HepG2 (cell line): ENCODE measurements around the gene MRI1. TPM values are rescaled to one million over a fixed set of nuclear protein-coding genes. Genes with fewer than 3 reads are reported as not detected.

Experiments used
- ATF3 ChIP-seq: sonication (generic); formaldehyde crosslinking; IDR thresholded peaks from 2 replicates; pipeline ENCODE4 v1.4.0; 2020; ENCODE audit warnings: missing genetic modification reagents
- DMAP1 ChIP-seq: IDR thresholded peaks from 2 replicates; pipeline ENCODE4 v1.6.1; 2016
- GPN1 ChIP-seq: sonication (generic); formaldehyde crosslinking; IDR thresholded peaks from 2 replicates; pipeline ENCODE4 v1.5.1; 2020; ENCODE audit warnings: missing genetic modification reagents, borderline replicate concordance
- KLF6 ChIP-seq: IDR thresholded peaks from 2 replicates; pipeline ENCODE4 v1.8.0; 2016; ENCODE audit warnings: missing biosample characterization, missing genetic modification reagents
- MEF2D ChIP-seq: sonication (generic); formaldehyde crosslinking; IDR thresholded peaks from 2 replicates; pipeline ENCODE4 v1.5.1; 2020; ENCODE audit warnings: mild to moderate bottlenecking, missing genetic modification reagents
- NFKB2 ChIP-seq: sonication (generic); formaldehyde crosslinking; IDR thresholded peaks from 2 replicates; pipeline ENCODE4 v1.4.0; 2020; ENCODE audit warnings: missing genetic modification reagents, borderline replicate concordance
- NR2F6 ChIP-seq, 2 experiments: IDR thresholded peaks; 2 replicates each; pipeline ENCODE4 v1.6.1; 2016; ENCODE audit warnings: antibody characterized with exemption in 1 of 2, mild to moderate bottlenecking in 1 of 2
- RFXANK ChIP-seq: IDR thresholded peaks from 2 replicates; pipeline ENCODE4 v1.6.1; 2016
- SMC3 ChIP-seq: IDR thresholded peaks from 2 replicates; pipeline ENCODE4 v1.6.1; 2011; ENCODE audit warnings: low read length, improper control_type of control experiment
- SRSF1 ChIP-seq: fragments of 200-400 bp; formaldehyde crosslinking; optimal IDR thresholded peaks from 2 replicates; pipeline ENCODE3; 2017; ENCODE audit warnings: mild to moderate bottlenecking, low read depth, low read length, moderate library complexity
- ZFP41 ChIP-seq: sonication (generic); formaldehyde crosslinking; IDR thresholded peaks from 2 replicates; pipeline ENCODE4 v1.4.0; 2020; ENCODE audit warnings: mild to moderate bottlenecking, missing genetic modification reagents, borderline replicate concordance
- ZNF333 ChIP-seq: sonication (generic); formaldehyde crosslinking; IDR thresholded peaks from 2 replicates; pipeline ENCODE4 v1.4.0; 2020; ENCODE audit warnings: mild to moderate bottlenecking, missing genetic modification reagents, borderline replicate concordance
- ZNF407 ChIP-seq: sonication (generic); formaldehyde crosslinking; IDR thresholded peaks from one replicate; pipeline ENCODE4 v1.5.1; 2020; ENCODE audit warnings: mild to moderate bottlenecking, missing genetic modification reagents; ENCODE audit errors: not compliant biosample characterization
- ZNF556 ChIP-seq: sonication (generic); formaldehyde crosslinking; IDR thresholded peaks from 2 replicates; pipeline ENCODE4 v1.4.0; 2020; ENCODE audit warnings: mild to moderate bottlenecking, missing genetic modification reagents, borderline replicate concordance
- ZNF83 ChIP-seq: sonication (generic); formaldehyde crosslinking; IDR thresholded peaks from 2 replicates; pipeline ENCODE4 v1.4.0; 2020; ENCODE audit warnings: missing genetic modification reagents, mild to moderate bottlenecking, borderline replicate concordance
- ZNF841 ChIP-seq: sonication (generic); formaldehyde crosslinking; IDR thresholded peaks from 2 replicates; pipeline ENCODE4 v1.8.1; 2023; ENCODE audit warnings: missing genetic modification reagents, borderline replicate concordance
- polyA plus RNA-seq, 8 experiments: library from polyadenylated mRNA; depleted of rRNA in 3 of 8; stranded (reverse) in 7 of 8; unstranded in 1 of 8; fragments of >200 nt; fragmentation: Illumina TruSeq in 4 of 8; extraction: Trizol in 4 of 8; gene quantifications; 2 replicates each; pipeline versions ENCODE4 v1.2.1 to v1.2.3, GENCODE V29; 2011 to 2016; ENCODE audit warnings: low read depth in 4 of 8, missing spikeins in 1 of 8, mixed read lengths in 1 of 8; ENCODE audit not compliant: insufficient read depth in 1 of 8
- total RNA-seq, 5 experiments: library from RNA; depleted of rRNA; stranded (reverse); fragments of >200 nt; fragmentation: Illumina TruSeq; extraction: Trizol; gene quantifications; 2 replicates each; pipeline ENCODE4 v1.2.3, GENCODE V29; 2016; ENCODE audit warnings: low read depth in 1 of 5
- TF ChIP-seq, protein P1 (sequence below): sonication (generic); formaldehyde crosslinking; IDR thresholded peaks from 2 replicates; pipeline ENCODE4 v1.4.0; 2020; ENCODE audit warnings: missing genetic modification reagents

The MRI1 gene
- total and polyA plus RNA-seq, 2 of the 13 experiments (the other 11 are each of a cell fraction or from before 2014, with no cell fraction given): 20.1 to 20.6 TPM

DNA sequence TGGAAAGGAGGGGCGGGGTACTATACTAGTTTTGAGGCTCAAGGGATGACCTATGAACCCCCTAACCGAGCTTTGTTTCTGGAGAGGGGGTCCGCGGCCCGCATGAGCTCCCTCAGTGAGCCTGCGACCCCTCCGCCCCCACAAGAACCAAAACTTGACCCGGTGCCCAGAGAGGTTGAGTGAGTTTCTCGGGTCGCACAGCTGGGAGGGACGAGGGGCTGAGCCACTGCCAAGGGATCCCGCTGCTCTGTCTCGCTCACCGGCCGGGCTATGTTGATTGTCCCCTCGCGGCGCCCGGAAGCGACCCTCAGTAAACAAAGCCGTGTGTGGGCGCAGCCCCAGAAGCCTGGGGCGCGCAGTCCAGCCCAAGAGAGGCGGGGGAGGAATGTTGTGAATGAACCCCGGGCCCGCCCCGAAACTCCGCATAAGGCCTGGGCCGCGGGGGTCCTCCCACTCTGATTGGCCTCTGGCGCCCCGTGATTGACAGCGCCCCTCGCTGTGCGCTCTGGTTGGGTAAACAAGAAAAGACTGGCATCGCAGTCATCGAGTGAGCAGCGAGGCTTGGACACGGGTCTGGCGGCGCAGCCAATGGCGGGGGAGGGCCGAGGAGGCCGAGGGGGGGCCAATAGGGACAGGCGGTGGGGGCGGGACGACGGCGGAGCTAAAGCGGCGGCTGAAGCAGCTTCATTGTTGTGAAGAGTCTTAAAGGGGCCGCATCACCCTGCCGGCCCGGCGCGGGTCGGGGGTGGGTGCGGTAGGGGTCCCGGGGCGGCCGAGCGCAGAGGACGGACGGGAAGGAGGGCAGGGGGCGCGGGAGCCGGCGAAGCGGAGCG is 30.7 kb downstream of the MRI1 start, which contains the start of gene ZSWIM4 (continued):
- TF ChIP-seq ZNF407 (CRISPR knock-in tag) (no peak), ZNF83 (no peak), SRSF1 (peak; percentile 92), NR2F6 (IDR thresholded peaks at IDR 0.05) (0 out of 2 replicates have a peak, but pooled peaks have one; percentile 13), NR2F6 (CRISPR knock-in tag; IDR thresholded peaks at IDR 0.05) (peak; percentile 9; the same call in 1 of the 2 replicates), ZNF841 (CRISPR knock-in tag) (no peak), ZFP41 (no peak), NFKB2 (CRISPR knock-in tag) (peak; percentile 30; the same call in 1 of the 2 replicates), SMC3 (no peak), ATF3 (CRISPR knock-in tag) (no peak), DMAP1 (CRISPR knock-in tag) (0 out of 2 replicates have a peak, but pooled peaks have one; percentile 22), ZNF333 (CRISPR knock-in tag) (no peak), ZNF556 (no peak; the same call in 1 of the 2 replicates), KLF6 (peak; percentile 39; the same call in 1 of the 2 replicates), RFXANK (CRISPR knock-in tag) (no peak), MEF2D (CRISPR knock-in tag) (peak; percentile 85), GPN1 (CRISPR knock-in tag) (no peak)
- TF ChIP-seq, protein P1, sequence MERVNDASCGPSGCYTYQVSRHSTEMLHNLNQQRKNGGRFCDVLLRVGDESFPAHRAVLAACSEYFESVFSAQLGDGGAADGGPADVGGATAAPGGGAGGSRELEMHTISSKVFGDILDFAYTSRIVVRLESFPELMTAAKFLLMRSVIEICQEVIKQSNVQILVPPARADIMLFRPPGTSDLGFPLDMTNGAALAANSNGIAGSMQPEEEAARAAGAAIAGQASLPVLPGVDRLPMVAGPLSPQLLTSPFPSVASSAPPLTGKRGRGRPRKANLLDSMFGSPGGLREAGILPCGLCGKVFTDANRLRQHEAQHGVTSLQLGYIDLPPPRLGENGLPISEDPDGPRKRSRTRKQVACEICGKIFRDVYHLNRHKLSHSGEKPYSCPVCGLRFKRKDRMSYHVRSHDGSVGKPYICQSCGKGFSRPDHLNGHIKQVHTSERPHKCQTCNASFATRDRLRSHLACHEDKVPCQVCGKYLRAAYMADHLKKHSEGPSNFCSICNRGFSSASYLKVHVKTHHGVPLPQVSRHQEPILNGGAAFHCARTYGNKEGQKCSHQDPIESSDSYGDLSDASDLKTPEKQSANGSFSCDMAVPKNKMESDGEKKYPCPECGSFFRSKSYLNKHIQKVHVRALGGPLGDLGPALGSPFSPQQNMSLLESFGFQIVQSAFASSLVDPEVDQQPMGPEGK: peak; percentile 10; the same call in 1 of the 2 replicates
